HG02571 (cell line): ENCODE measurements around the gene TTC28.

Experiments
- ATAC-seq: cut with Tn5 transposase; IDR thresholded peaks from one replicate; pipeline ENCODE4 v1.9.1; 2021; ENCODE audit warnings: mild to moderate bottlenecking, moderate library complexity; ENCODE audit not compliant: unreplicated experiment

Gene TTC28

GRCh38 chr22:28017558-28017820, 662.2 kb downstream of the TTC28 start:
- no peak for ATAC-seq

DNA sequence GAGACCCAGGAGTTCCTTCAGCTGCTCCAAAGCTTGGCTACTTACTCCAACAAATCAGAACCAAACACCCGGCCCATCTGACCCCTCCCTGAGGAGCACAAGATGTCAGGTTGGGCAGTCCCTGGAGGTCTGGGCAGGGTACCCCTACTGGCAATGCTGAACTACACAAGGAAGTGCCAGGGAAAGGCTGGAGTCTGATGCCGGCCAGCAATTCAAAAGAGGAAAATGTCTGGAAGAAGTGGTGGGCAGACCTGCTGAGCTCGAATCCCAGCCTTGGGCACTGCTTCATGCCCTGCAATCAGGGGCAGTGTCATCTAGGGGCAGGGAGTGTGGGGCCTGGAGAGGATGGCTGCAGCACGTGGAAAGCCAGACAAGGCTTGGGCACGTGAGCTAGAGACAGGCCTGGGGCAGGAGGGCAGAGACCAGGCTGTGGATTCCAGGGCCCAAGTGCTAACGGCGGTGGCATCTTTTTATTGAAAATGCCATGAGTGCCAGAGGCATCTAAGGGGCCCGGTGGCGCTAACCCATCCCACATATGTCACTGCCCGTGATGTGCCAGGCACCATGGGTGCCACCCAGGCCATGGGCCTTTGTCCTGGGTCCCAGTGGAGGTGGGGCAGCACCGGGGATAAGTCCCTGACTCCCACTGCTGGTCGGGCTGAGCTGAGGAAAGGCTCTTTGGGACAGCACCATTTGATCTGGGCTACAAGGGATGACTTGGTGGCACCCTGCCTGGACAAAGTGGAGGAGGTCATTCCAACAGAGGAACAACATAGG, 662.7 kb downstream of the TTC28 start:
- no peak for ATAC-seq

GRCh38 chr22:28015676-28016601, 663.7 kb downstream of the TTC28 start:
- ATAC-seq = no peak

GRCh38 chr22:28015046-28015425, 664.6 kb downstream of the TTC28 start:
- no peak for ATAC-seq

- ATAC-seq = no peak
Measured at GRCh38 chr22:28014211-28015045, 665.2 kb downstream of the TTC28 start.

- ATAC-seq = no peak
Measured at GRCh38 chr22:28013611-28014010, 666.0 kb downstream of the TTC28 start.

DNA sequence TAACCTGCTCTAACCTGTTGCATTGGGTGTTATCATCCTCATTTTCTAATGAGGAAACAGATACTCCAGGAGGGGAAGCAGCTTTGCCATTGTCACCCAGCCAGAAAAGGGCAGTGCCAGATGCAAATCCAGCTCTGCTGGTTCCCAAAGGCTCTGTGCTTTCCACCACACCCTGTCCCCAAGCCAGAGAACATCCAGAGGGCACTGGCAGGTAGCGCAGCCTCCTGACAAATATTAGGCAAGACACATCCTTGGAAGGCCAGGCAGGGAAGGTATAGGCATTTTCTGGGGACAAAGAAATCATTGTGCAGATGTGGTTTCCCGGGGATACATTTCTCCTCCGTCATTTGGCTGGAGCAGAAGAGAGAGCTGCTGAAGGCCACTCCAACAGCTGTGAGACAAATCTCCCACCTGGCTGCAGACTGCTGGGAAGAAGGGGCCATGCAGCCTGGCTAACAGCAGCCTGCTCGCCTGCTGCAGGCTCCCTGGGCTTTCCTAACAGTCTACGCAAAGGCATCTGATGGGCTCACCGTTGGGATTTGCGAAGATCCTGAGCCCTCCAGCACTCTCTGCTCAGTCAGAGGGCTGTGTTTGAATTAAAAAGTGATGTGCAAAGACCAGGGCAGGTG, 666.7 kb downstream of the TTC28 start:
- ATAC-seq = no peak

- no peak for ATAC-seq
Measured at GRCh38 chr22:28009272-28009827, 670.3 kb downstream of the TTC28 start.

GRCh38 chr22:28008649-28009048, 671.0 kb downstream of the TTC28 start:
- no peak for ATAC-seq

DNA sequence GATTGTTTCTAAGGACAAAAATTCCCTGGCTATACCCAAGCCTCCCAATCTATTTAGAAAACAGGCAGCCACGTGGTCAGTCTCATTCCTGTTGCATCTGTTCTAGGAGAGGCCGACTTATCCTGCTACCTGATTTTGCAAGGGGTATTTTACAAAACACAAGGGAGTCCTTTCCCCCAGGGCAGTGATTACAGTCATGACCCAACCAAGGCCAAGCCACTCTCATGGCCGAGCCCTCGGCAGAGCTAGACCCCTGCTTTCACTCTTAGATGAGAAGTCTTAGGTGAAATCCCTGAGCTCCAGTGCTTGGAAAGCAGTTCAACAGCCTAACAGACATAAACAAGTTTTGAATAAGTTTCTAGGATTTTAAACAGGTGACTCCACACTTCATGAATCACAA, 671.6 kb downstream of the TTC28 start:
- no peak for ATAC-seq

DNA sequence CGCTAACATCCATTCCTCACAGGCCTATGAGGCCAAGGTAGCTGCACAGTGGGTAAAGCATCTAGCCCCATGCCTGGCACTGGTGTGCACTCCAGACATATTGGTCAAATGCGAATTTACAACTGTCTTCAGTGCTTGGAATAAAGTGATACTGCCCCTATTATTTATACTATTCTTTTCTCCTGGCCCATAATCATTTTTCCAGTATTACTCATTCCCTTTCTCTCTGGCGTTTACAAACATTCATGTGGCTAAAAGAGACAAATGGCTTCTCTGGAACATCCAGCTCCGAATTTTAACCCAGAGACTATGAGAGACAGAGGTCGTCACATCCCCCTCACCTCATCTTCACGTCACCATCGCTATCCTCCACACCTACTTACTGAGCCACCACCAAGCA, 673.4 kb downstream of the TTC28 start:
- ATAC-seq = no peak

GRCh38 chr22:28005513-28005912, 674.1 kb downstream of the TTC28 start:
- no peak for ATAC-seq

GRCh38 chr22:28004021-28004420, 675.6 kb downstream of the TTC28 start:
- no peak for ATAC-seq

DNA sequence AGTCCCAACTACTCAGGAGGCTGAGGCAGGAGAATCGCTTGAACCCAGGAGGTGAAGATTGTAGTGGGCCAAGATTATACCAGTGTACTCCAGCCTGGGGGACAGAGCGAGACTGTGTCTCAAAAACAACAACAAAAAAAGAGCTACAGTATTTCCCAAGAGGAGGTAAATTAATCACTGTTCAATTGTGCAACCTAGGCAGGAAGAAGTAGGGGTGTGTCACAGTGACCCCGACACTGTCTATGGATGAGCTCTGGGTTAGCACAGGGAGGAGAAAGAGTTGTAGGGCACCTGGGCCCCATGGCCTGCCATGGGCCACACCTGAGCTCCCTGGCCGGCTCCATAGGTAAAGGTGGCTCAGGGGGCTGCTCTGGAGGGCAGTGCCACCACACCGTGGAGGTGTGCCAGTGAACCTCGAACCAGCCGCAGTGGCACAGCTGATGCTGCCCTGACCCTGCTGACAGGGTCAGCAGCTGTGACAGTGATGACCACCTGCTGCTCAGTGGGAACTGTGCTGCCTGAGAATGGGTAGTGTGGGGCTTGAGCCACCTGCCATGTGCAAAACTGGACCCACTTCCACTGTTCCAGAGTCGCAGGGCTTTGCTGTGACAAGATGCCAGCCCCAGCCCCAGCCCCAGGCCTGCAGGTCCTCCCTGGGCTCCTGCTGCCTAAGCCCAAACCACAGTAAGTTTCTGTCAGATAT, 676.6 kb downstream of the TTC28 start:
- no peak for ATAC-seq

DNA sequence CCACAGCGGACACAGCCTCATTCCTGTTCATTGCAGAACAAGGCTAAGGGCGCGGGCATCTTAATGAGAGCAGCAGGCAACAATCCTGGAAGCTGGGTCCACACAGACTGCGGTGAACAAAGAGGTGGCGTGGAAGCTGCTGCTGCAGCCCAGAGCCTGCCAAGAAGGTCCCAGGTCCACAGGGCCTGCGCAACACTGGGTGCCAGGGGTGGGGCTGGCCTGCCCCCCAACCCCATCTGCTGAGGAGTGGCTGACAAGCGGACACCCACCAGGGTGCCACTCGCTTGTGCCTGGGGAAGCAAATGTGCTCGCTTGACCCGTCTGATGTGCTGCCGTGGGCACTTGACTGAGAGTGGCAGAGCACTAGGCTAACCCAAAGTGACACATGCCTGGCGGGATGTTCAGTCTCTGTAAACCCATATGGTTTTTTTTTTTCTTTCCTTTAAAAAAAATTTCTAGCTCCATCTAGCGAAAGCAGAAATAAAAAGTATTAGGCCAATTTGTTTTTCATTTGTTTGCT, 677.4 kb downstream of the TTC28 start:
- no peak for ATAC-seq

DNA sequence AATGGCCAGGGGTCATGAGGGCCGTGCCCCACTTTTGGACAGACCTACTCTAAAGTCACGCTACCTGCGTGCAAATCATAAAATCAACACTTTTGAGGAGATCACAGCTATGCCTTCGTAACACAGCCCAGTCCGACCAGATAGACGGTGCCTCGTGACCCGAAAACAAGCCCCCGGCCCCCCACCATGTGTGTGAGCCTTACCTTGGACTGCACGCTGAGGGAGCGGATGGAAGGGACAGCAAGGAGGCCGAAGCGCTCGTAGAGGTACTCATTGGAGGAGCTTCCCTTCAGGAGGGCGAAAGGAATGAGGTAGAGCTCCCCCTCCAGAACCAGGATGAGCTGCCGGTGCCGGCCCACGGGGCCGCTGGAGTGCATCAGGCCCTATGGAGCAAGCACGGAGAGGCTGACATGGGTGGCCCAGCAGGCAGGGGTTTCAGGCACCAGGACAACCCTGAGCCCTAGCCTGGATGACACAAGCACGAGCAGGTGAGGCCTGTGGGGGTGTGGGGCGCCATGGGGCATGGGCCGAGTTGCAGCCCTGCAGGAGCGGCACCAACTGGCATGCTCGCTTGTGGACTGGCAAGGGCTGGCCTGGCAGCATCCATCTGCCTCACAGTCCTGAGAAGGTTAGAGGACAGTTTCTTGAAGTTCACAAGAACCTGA, 678.3 kb downstream of the TTC28 start:
- ATAC-seq = no peak

DNA sequence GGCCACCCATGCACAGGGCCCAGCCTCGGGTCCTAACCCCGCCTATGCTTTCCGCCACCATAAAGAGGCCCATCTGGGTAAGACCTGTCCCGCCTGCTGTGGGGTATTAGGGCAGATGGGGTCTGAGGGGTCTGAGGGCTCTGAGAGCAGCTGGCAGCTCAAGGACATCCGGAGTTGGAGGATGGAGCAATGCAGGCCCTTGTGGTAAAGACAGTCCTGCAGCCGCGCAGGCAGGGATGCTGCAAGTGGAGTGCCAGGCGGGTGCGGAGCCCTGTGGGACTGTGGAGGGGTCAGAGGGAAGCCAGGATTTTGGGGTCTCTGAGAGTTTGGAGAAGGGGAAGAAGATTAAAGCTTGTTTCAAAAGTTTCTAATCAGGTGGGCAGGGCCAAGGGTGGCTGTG, 679.3 kb downstream of the TTC28 start:
- no peak for ATAC-seq

- no peak for ATAC-seq
Measured at GRCh38 chr22:27999876-28000275, 679.8 kb downstream of the TTC28 start.
